HEK293T (cell line): Measurements from ENCODE around the gene PDXK.

Experiments used
- ARNT ChIP-seq: fragments of 450-650 bp; IDR thresholded peaks from 2 replicates; pipeline ENCODE4 v1.6.1; 2017; ENCODE audit warnings: mild to moderate bottlenecking
- BHLHE40 ChIP-seq: fragments of 450-650 bp; IDR thresholded peaks from 2 replicates; pipeline ENCODE4 v1.6.1; 2016; ENCODE audit warnings: mild to moderate bottlenecking, moderate library complexity, borderline replicate concordance
- CTBP1 ChIP-seq: fragments of 450-650 bp; IDR thresholded peaks from 2 replicates; pipeline ENCODE4 v1.6.1; 2016; ENCODE audit warnings: borderline replicate concordance
- ELF4 ChIP-seq: fragments of 450-650 bp; IDR thresholded peaks from 2 replicates; pipeline ENCODE4 v1.6.1; 2017; ENCODE audit warnings: antibody characterized with exemption
- FOXA1 ChIP-seq: fragments of 450-650 bp; IDR thresholded peaks from 2 replicates; pipeline ENCODE4 v1.6.1; 2016; ENCODE audit warnings: mild to moderate bottlenecking
- FOXK2 ChIP-seq: fragments of 450-650 bp; IDR thresholded peaks from 2 replicates; pipeline ENCODE4 v1.6.1; 2016; ENCODE audit warnings: mild to moderate bottlenecking
- FOXM1 ChIP-seq: fragments of 450-650 bp; IDR thresholded peaks from 2 replicates; pipeline ENCODE4 v1.6.1; 2017; ENCODE audit warnings: mild to moderate bottlenecking, borderline replicate concordance
- PKNOX1 ChIP-seq: fragments of 450-650 bp; IDR thresholded peaks from 2 replicates; pipeline ENCODE4 v1.6.1; 2016
- SP1 ChIP-seq: fragments of 450-650 bp; IDR thresholded peaks from 2 replicates; pipeline ENCODE4 v1.6.1; 2017
- SUZ12 ChIP-seq: fragments of 450-650 bp; IDR thresholded peaks from 2 replicates; pipeline ENCODE4 v1.6.1; 2016; ENCODE audit warnings: mild to moderate bottlenecking
- TARDBP ChIP-seq: fragments of 450-650 bp; IDR thresholded peaks from 2 replicates; pipeline ENCODE4 v1.6.1; 2016
- ZNF384 ChIP-seq: fragments of 450-650 bp; IDR thresholded peaks from 2 replicates; pipeline ENCODE4 v1.6.1; 2016

GRCh38 chr21:43733060-43733459 is 14.1 kb downstream of the PDXK start:
- TF ChIP-seq ARNT (no peak), FOXA1 (no peak), SUZ12 (no peak), PKNOX1 (no peak), BHLHE40 (no peak), FOXK2 (no peak), ELF4 (no peak), FOXM1 (no peak), TARDBP (no peak), CTBP1 (no peak), ZNF384 (no peak), SP1 (no peak)
